ENCODE data around the gene KCNJ5.

DNA sequence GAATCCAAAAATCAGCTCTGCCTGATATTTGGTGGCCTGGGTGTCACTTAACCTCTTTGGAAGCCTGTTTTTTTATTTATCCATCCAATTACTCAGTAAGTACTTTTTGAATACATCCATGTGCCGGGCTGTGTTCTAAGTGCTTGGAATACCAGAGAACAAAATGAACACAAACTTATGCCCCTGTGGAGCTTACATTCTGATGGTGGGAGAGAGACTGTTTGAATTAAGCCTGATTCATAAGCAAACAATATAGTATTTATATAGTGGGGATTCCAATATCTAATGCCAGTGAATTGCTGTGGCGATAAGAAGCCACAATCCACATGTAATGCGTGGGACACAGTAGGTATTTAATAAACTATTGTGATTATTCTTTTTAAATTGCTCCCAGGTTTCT lies 19.4 kb downstream of the KCNJ5 start:
- TF ChIP-seq, protein P1, sequence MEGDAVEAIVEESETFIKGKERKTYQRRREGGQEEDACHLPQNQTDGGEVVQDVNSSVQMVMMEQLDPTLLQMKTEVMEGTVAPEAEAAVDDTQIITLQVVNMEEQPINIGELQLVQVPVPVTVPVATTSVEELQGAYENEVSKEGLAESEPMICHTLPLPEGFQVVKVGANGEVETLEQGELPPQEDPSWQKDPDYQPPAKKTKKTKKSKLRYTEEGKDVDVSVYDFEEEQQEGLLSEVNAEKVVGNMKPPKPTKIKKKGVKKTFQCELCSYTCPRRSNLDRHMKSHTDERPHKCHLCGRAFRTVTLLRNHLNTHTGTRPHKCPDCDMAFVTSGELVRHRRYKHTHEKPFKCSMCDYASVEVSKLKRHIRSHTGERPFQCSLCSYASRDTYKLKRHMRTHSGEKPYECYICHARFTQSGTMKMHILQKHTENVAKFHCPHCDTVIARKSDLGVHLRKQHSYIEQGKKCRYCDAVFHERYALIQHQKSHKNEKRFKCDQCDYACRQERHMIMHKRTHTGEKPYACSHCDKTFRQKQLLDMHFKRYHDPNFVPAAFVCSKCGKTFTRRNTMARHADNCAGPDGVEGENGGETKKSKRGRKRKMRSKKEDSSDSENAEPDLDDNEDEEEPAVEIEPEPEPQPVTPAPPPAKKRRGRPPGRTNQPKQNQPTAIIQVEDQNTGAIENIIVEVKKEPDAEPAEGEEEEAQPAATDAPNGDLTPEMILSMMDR (IDR thresholded peaks at IDR 0.05): no peak
- TF ChIP-seq POLR2A (IDR thresholded peaks at IDR 0.05): no peak
